SU-DHL-6 (cell line): ENCODE results near the gene RFTN1.
"Not testable (repeated sequence)": the region's sequence is repeated elsewhere in the genome, so short reads cannot be mapped to it uniquely, and the experiment has no call there.

ENCODE experiments used
- H2AFZ ChIP-seq: fragments of 200-600 bp; sonication (generic); 2 replicates; pipeline ENCODE4 v1.6.1; 2014; ENCODE audit warnings: low read depth, mild to moderate bottlenecking, moderate library complexity, mixed read lengths, antibody characterized with exemption, low read length; ENCODE audit not compliant: severe bottlenecking
- H3F3A ChIP-seq: fragments of 200-600 bp; shearing (Covaris generic); 2 replicates; pipeline ENCODE4 v1.6.0; 2016; ENCODE audit warnings: antibody characterized with exemption, mild to moderate bottlenecking; ENCODE audit not compliant: insufficient read depth
- H3K27ac ChIP-seq: fragments of 200-600 bp; sonication (generic); 2 replicates; pipeline ENCODE4 v1.5.1; 2016; ENCODE audit warnings: low read depth, mild to moderate bottlenecking, low read length, moderate library complexity, mixed read lengths
- H3K27me3 ChIP-seq: fragments of 200-600 bp; sonication (generic), shearing (Covaris generic); 2 replicates; pipeline ENCODE4 v1.6.0; 2014; ENCODE audit warnings: mild to moderate bottlenecking, low read length
- H3K36me3 ChIP-seq: fragments of 200-600 bp; sonication (generic); 2 replicates; pipeline ENCODE4 v1.6.1; 2014; ENCODE audit warnings: mild to moderate bottlenecking, low read length, mixed read lengths
- H3K4me2 ChIP-seq: fragments of 300-600, 200-600 bp; shearing (Covaris generic), sonication (generic); 2 replicates; pipeline ENCODE4 v1.6.0; 2014; ENCODE audit warnings: low read length, low read depth, mild to moderate bottlenecking; ENCODE audit not compliant: poor library complexity, severe bottlenecking
- H3K4me3 ChIP-seq: fragments of 200-600 bp; sonication (generic); 2 replicates; pipeline ENCODE4 v1.5.1; 2014; ENCODE audit warnings: antibody characterized with exemption, low read length, mild to moderate bottlenecking, mixed read lengths; ENCODE audit not compliant: insufficient read depth, poor library complexity, severe bottlenecking
- H3K79me2 ChIP-seq: fragments of 200-600 bp; sonication (generic); 2 replicates; pipeline ENCODE4 v1.6.1; 2014; ENCODE audit warnings: mild to moderate bottlenecking, low read length, moderate library complexity; ENCODE audit not compliant: insufficient read depth
- H3K9ac ChIP-seq: fragments of 200-600 bp; sonication (generic); 2 replicates; pipeline ENCODE4 v1.7.0; 2014; ENCODE audit warnings: mild to moderate bottlenecking, low read length
- H3K9me2 ChIP-seq: fragments of 200-600 bp; sonication (generic); replicated peaks from 2 replicates; pipeline ENCODE4 v1.6.1; 2014; ENCODE audit warnings: low read length; ENCODE audit not compliant: insufficient read depth
- H3K9me3 ChIP-seq: fragments of 200-600 bp; sonication (generic); 2 replicates; pipeline ENCODE4 v1.6.1; 2014; ENCODE audit warnings: low read length, mixed read lengths; ENCODE audit not compliant: insufficient read depth
- H4K20me1 ChIP-seq: fragments of 200-600 bp; sonication (generic); 2 replicates; pipeline ENCODE4 v1.6.1; 2014; ENCODE audit warnings: low read depth, mild to moderate bottlenecking, antibody characterized with exemption, low read length, moderate library complexity, mixed read lengths
- CTCF ChIP-seq: fragments of 200-600 bp; sonication (generic); IDR thresholded peaks from one replicate; pipeline ENCODE4 v1.5.1; 2017; ENCODE audit warnings: antibody characterized with exemption, mild to moderate bottlenecking, low read length, moderate library complexity; ENCODE audit not compliant: insufficient read depth, poor library complexity, severe bottlenecking
- EZH2phosphoT487 ChIP-seq: fragments of 200-600 bp; sonication (generic), shearing (Covaris generic); conservative IDR thresholded peaks from 2 replicates; pipeline ENCODE4 v1.6.1; 2018; ENCODE audit warnings: mild to moderate bottlenecking, antibody characterized with exemption, low read length, moderate library complexity, mixed read lengths

RFTN1 gene

GRCh38 chr3:16494814-16495431 lies 18.6 kb downstream of the RFTN1 start:
- Histone ChIP-seq H3K27ac (peak overlapping the region; percentile 32; the same call in 1 of the 2 replicates), H3K27me3 (no peaks in the 10 kb centered on the region), H3K9ac (no peak overlapping the region), H3K4me3 (no peak overlapping the region), H3F3A (peaks cover 21% of the 10 kb centered on the region; the same call in 1 of the 2 replicates), H3K9me3 (no peaks in the 10 kb centered on the region), H2AFZ (no peak overlapping the region), H4K20me1 (peaks cover 58% of the 10 kb centered on the region), H3K79me2 (peaks cover 100% of the 10 kb centered on the region), H3K36me3 (peaks cover 37% of the 10 kb centered on the region), H3K9me2 (no peaks in the 10 kb centered on the region), H3K4me2 (peak overlapping the region; percentile 29)
- TF ChIP-seq EZH2phosphoT487 = no peak
- TF ChIP-seq CTCF = no peak

GRCh38 chr3:16494094-16494493 lies 19.4 kb downstream of the RFTN1 start:
- TF ChIP-seq CTCF (no peak), EZH2phosphoT487 (no peak)
- H3K4me3 ChIP-seq = no peak overlapping the region
- peaks cover 53% of the 10 kb centered on the region for H4K20me1 ChIP-seq
- H3K9me3 ChIP-seq = no peaks in the 10 kb centered on the region
- H3K36me3 ChIP-seq = peaks cover 42% of the 10 kb centered on the region
- H3F3A ChIP-seq = peaks cover 16% of the 10 kb centered on the region; the same call in 1 of the 2 replicates
- no peaks in the 10 kb centered on the region for H3K27me3 ChIP-seq
- peaks cover 100% of the 10 kb centered on the region for H3K79me2 ChIP-seq
- no peak overlapping the region for H3K9ac ChIP-seq
- no peak overlapping the region for H3K4me2 ChIP-seq
- H3K27ac ChIP-seq = peak overlapping the region; percentile 32; the same call in 1 of the 2 replicates
- no peak overlapping the region for H2AFZ ChIP-seq
- H3K9me2 ChIP-seq = no peaks in the 10 kb centered on the region

- TF ChIP-seq CTCF = no peak
- TF ChIP-seq EZH2phosphoT487 = no peak
- peaks cover 100% of the 10 kb centered on the region for H3K79me2 ChIP-seq
- peaks cover 47% of the 10 kb centered on the region for H3K36me3 ChIP-seq
- H2AFZ ChIP-seq = no peak overlapping the region
- H3K9me3 ChIP-seq = no peaks in the 10 kb centered on the region
- H3K4me3 ChIP-seq = no peak overlapping the region
- H3K27me3 ChIP-seq = no peaks in the 10 kb centered on the region
- H4K20me1 ChIP-seq = peaks cover 23% of the 10 kb centered on the region
- no peak overlapping the region for H3K27ac ChIP-seq
- peaks cover 12% of the 10 kb centered on the region for H3F3A ChIP-seq
- H3K4me2 ChIP-seq = no peak overlapping the region
- H3K9ac ChIP-seq = no peak overlapping the region
- H3K9me2 ChIP-seq = no peaks in the 10 kb centered on the region
Measured at GRCh38 chr3:16490062-16490619, 23.4 kb downstream of the RFTN1 start.

GRCh38 chr3:16489326-16490061 lies 24.0 kb downstream of the RFTN1 start:
- not testable (repeated sequence) for H3K27me3 ChIP-seq, H3K27ac ChIP-seq, H2AFZ ChIP-seq, H3K4me3 ChIP-seq, H3K9ac ChIP-seq, H3F3A ChIP-seq, H3K9me2 ChIP-seq, H3K4me2 ChIP-seq, H3K9me3 ChIP-seq
- Histone ChIP-seq H4K20me1 (peaks cover 19% of the 10 kb centered on the region), H3K79me2 (peaks cover 100% of the 10 kb centered on the region), H3K36me3 (peaks cover 45% of the 10 kb centered on the region)
